ENCODE results near the gene TTC27. TPM values are rescaled to one million over a fixed set of nuclear protein-coding genes. Genes with fewer than 3 reads are reported as not detected.

Gene TTC27
- total and polyA plus RNA-seq, 8 donors: 9.9 to 26.9 (median 22.5) TPM

DNA sequence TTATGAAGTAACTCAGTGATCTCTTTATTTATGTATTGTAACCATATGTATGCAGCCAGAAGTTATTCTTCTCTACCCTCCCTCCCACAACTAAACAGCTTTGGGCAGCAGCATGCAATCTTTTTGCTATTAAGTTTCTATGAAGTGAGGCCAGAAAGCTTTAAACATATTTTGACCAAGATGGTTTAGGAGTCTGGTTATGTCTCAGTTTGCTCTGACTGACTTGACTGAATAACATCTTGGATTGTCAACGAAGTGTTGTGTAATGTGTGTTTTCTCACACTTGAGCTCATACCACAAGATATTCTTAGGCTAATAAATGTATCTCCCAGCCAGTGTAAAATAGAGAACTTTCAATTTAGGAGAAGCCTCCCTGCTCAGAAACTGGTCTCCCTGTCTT lies 104.3 kb downstream of the TTC27 start:
- Histone ChIP-seq H3K4me3 (no peak overlapping the region), H3K36me3 (peaks cover 0 to 4% of the 10 kb centered on the region in 2 donors), H3K27me3 (no peaks in the 10 kb centered on the region), H3K9me3 (no peaks in the 10 kb centered on the region), H3K4me1 (no peaks in the 10 kb centered on the region), H3K27ac (no peak overlapping the region)
- intact Hi-C loops (cut with DNase I): no loop called here
- TF ChIP-seq, protein P1, sequence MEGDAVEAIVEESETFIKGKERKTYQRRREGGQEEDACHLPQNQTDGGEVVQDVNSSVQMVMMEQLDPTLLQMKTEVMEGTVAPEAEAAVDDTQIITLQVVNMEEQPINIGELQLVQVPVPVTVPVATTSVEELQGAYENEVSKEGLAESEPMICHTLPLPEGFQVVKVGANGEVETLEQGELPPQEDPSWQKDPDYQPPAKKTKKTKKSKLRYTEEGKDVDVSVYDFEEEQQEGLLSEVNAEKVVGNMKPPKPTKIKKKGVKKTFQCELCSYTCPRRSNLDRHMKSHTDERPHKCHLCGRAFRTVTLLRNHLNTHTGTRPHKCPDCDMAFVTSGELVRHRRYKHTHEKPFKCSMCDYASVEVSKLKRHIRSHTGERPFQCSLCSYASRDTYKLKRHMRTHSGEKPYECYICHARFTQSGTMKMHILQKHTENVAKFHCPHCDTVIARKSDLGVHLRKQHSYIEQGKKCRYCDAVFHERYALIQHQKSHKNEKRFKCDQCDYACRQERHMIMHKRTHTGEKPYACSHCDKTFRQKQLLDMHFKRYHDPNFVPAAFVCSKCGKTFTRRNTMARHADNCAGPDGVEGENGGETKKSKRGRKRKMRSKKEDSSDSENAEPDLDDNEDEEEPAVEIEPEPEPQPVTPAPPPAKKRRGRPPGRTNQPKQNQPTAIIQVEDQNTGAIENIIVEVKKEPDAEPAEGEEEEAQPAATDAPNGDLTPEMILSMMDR (IDR thresholded peaks at IDR 0.05): no peak
- peak; percentile 40 for ATAC-seq
- DNase-seq: no peak

DNA sequence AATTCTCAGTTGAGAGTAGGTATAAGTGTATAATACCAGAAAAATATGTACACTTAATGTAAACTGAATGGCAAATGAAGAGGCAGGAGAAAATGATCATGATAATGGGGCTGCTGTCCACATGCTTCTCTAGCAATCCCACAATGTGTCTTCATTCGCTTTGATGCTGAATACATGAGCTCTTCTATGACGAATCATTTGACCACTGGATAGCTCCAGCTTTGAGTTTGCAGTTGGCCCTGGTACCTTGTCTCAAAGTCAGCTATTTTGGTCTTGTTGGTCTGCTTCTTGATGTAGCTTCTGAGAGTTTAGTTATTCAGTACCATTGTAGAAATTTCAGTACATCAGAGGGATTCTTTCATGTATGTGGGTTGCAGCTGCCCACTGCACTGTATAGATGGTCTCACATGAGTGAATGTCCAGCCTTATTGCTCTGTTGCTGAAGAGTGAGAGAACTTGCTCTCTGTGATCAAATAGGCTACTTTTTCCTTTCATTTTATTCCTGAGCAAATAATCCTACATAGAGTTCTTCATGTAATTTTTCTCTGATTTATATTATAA lies 105.1 kb downstream of the TTC27 start:
- intact Hi-C loops (cut with DNase I): no loop called here
- Histone ChIP-seq H3K4me1 (no peaks in the 10 kb centered on the region), H3K27me3 (no peaks in the 10 kb centered on the region), H3K27ac (no peak overlapping the region), H3K4me3 (no peak overlapping the region), H3K36me3 (peaks cover 0 to 10% of the 10 kb centered on the region in 2 donors), H3K9me3 (no peaks in the 10 kb centered on the region)
- ATAC-seq (no peak), DNase-seq (no peak)
- TF ChIP-seq, protein P1 (IDR thresholded peaks at IDR 0.05): no peak

DNA sequence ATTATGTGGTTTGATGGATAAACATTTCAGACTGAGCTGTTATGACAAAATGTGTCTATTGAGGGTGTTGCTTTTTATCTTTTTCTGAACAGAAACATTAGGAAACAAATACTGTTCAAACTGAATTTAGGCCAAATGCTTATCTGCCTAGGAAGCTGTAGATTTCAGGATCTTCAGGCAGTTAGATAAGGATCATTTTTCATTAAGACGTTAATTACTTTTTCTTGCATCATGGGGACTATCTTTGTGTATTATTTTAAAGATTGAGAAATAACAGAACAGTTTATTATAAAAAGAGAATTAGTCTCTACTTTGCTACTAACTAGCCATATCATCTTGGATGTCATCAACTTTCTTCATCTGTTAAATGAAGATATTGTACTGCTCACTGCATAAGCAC lies 107.5 kb downstream of the TTC27 start:
- peak in 2 of 4 donors; percentile 22 to 26 for DNase-seq
- intact Hi-C loops (cut with DNase I): no loop called here
- Histone ChIP-seq H3K9me3 (no peaks in the 10 kb centered on the region), H3K36me3 (peaks cover 0 to 10% of the 10 kb centered on the region in 2 donors), H3K27ac (no peak overlapping the region), H3K4me3 (no peak overlapping the region), H3K4me1 (no peaks in the 10 kb centered on the region), H3K27me3 (no peaks in the 10 kb centered on the region)
- TF ChIP-seq, protein P1 (IDR thresholded peaks at IDR 0.05): no peak
- ATAC-seq: no peak

DNA sequence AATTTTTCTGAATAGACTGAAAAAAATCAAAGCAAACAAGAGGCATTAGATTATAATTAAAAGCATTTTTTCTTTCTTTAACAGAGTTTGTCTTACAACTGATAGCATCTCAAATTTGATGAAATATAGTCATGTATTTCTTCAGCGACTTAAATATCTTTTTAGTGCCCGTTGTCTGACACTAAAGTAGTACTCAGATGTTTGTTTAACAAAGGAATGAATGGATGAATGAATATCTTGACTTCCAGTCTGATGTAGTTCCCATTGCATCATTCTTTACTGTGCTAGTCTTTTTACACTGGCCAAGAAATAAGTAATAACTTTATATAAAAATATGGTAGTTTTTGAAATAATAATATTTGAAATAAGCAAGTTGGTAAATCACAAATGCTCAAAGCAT lies 111.1 kb downstream of the TTC27 start:
- Histone ChIP-seq H3K36me3 (peaks cover 0 to 16% of the 10 kb centered on the region in 2 donors), H3K4me3 (no peak overlapping the region), H3K27me3 (no peaks in the 10 kb centered on the region), H3K9me3 (no peaks in the 10 kb centered on the region), H3K27ac (no peak overlapping the region), H3K4me1 (no peaks in the 10 kb centered on the region)
- TF ChIP-seq, protein P1 (IDR thresholded peaks at IDR 0.05): no peak
- ATAC-seq: no peak
- DNase-seq: no peak
- intact Hi-C loops (cut with DNase I): no loop called here

DNA sequence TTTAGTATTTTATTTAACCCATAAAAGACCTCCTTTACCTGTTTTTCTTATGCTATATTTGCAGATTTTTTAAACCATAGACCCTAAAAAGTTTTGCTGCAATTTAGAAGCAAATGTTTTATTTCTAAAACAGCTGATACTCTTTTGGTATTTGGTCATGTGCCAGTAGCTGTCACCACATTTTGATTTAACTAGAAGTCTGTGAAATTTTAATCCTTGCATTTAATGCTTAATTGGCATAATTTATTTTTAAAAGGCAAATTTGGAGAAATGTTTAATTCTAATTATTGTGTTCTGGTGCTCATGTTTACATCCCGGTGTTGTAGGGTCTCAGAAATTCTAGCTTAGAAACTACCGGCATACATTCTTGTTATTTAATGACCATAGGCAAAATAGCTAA lies 111.8 kb downstream of the TTC27 start:
- no peak overlapping the region for H3K4me3 ChIP-seq
- DNase-seq (peak in 1 of 4 donors; percentile 22), ATAC-seq (no peak)
- no peaks in the 10 kb centered on the region for H3K4me1 ChIP-seq
- no peak overlapping the region for H3K27ac ChIP-seq
- peaks cover 0 to 12% of the 10 kb centered on the region in 2 donors for H3K36me3 ChIP-seq
- intact Hi-C loops (cut with DNase I): no loop called here
- H3K9me3 ChIP-seq: no peaks in the 10 kb centered on the region
- H3K27me3 ChIP-seq: no peaks in the 10 kb centered on the region
- TF ChIP-seq, protein P1 (IDR thresholded peaks at IDR 0.05): no peak

Measured in left lung (tissue), 10 donors.